Suprapubic skin (tissue), 4 donors: ENCODE data around the gene ANK3.

Experiments used
- CTCF ChIP-seq, 2 donors: fragments of 200-600 bp in 1 of 2; fragments of 450-650 bp in 1 of 2; sonication (generic) in 1 of 2; IDR thresholded peaks; one replicate each; pipeline ENCODE4 v1.5.1; 2016 to 2019; ENCODE audit warnings: antibody characterized with exemption in 2 of 2, mild to moderate bottlenecking in 1 of 2, moderate library complexity in 1 of 2
- POLR2A ChIP-seq, 2 donors: fragments of 450-650 bp; IDR thresholded peaks; one replicate each; pipeline ENCODE4 v1.6.1; 2017; ENCODE audit warnings: antibody characterized with exemption in 2 of 2, mild to moderate bottlenecking in 2 of 2, moderate library complexity in 2 of 2
- POLR2AphosphoS5 ChIP-seq, 3 donors: sonication (generic); formaldehyde crosslinking; IDR thresholded peaks; one replicate each; pipeline ENCODE4 v1.6.1; 2017; ENCODE audit warnings: antibody characterized with exemption in 3 of 3

GRCh38 chr10:60359066-60359465 lies 30.6 kb downstream of the ANK3 start:
- TF ChIP-seq CTCF (IDR thresholded peaks at IDR 0.05) (no peak), POLR2A (IDR thresholded peaks at IDR 0.05) (no peak), POLR2AphosphoS5 (IDR thresholded peaks at IDR 0.05) (no peak)
